ENCODE results near the gene EIF3M. TPM values are rescaled to one million over a fixed set of nuclear protein-coding genes. Genes with fewer than 3 reads are reported as not detected.
A peak's percentile ranks its signal among the peaks of the same experiment; 100 is the strongest.

EIF3M gene
- total and polyA plus RNA-seq, 2 of the 8 experiments (the other 6 are each of a cell fraction or from before 2014, with no cell fraction given): 302 to 444 TPM

DNA sequence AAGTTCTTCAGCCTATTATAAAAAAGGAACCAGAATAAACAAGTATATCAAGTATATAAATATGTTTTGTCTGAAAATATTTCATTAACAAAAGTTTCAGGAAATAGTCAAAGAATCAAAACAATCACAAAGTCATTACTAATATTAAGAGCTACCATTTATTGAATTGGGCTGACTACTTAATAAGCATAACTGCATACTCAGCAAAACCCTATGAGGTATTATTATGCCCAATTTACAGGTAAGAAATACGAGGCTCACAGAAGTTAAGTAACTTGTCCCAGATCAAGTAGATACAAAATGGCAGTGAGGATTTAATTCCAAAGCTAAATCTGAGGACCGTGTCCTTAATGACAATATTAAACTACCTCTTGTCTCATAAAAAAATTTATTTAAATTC, 52.2 kb downstream of the EIF3M start:
- Histone ChIP-seq H3K4ac (replicated peaks; ENCODE audit: insufficient read length, low read depth, low read length) (no peak overlapping the region), H4K5ac (ENCODE audit: insufficient read length, low read depth, low read length) (no peak overlapping the region), H3K27me3 (replicated peaks in 1 of 4; ENCODE audit: control insufficient read depth in 3 of 4, extremely low read depth in 1 of 4, insufficient read depth in 3 of 4, low read length in 3 of 4) (no peaks in the 10 kb centered on the region), H2BK12ac (ENCODE audit: low read depth, low read length) (no peak overlapping the region), H2BK5ac (ENCODE audit: low read depth, low read length) (no peak overlapping the region), H4K91ac (replicated peaks; ENCODE audit: insufficient read length, low read length) (no peak overlapping the region), H3K18ac (ENCODE audit: extremely low read depth, low read length) (no peak overlapping the region), H3K14ac (ENCODE audit: insufficient read length) (no peak overlapping the region), H3K56ac (replicated peaks; ENCODE audit: insufficient read length, low read depth, low read length) (no peak overlapping the region), H3K4me2 (ENCODE audit: insufficient read depth in 1 of 2, low read depth in 2 of 2, low read length in 2 of 2) (no peak overlapping the region), H2AFZ (ENCODE audit: low read length) (no peak overlapping the region), H3K79me1 (ENCODE audit: low read depth, low read length) (no peaks in the 10 kb centered on the region), H3K79me2 (ENCODE audit: control insufficient read depth in 1 of 2, insufficient read depth in 2 of 2, low read length in 2 of 2) (no peaks in the 10 kb centered on the region), H3K9ac (replicated peaks in 1 of 4; ENCODE audit: extremely low read depth in 1 of 4, low read depth in 3 of 4, low read length in 3 of 4) (no peak overlapping the region), H3K23ac (ENCODE audit: insufficient read length) (no peak overlapping the region), H2AK5ac (ENCODE audit: low read depth, low read length) (no peak overlapping the region), H3K23me2 (ENCODE audit: low read depth, low read length) (no peaks in the 10 kb centered on the region), H3K27ac (ENCODE audit: low read depth, low read length) (no peak overlapping the region), H4K20me1 (replicated peaks in 1 of 2; ENCODE audit: control insufficient read depth in 1 of 2, insufficient read depth in 2 of 2, low read length in 2 of 2) (peaks cover 0 to 1% of the 10 kb centered on the region in 2 experiments), H3K9me3 (ENCODE audit: insufficient read depth in 2 of 2, low read depth in 1 of 2, low read length in 1 of 2) (no peaks in the 10 kb centered on the region), H3K36me3 (ENCODE audit: control insufficient read depth in 2 of 4, insufficient read depth in 4 of 4, low read length in 3 of 4) (no peaks in the 10 kb centered on the region), H3K4me3 (ENCODE audit: extremely low read depth in 1 of 4, insufficient read depth in 2 of 4, low read depth in 3 of 4, low read length in 4 of 4) (no peak overlapping the region), H2BK15ac (ENCODE audit: low read length) (no peak overlapping the region), H2BK120ac (replicated peaks; ENCODE audit: low read depth, low read length) (no peak overlapping the region), H2BK20ac (ENCODE audit: low read length) (no peak overlapping the region), H3K4me1 (replicated peaks in 1 of 4; ENCODE audit: control insufficient read depth in 3 of 4, insufficient read depth in 4 of 4, low read length in 3 of 4) (no peaks in the 10 kb centered on the region), H4K8ac (ENCODE audit: extremely low read depth, insufficient read depth, low read length) (no peak overlapping the region)
- CTCF ChIA-PET (ENCODE audit: partially characterized antibody): no interaction called here
- WGBS, 2 experiments (ENCODE audit: extremely low coverage in 1 of 2, insufficient coverage in 1 of 2, insufficient read length in 1 of 2, insufficient replicate concordance in 2 of 2, low coverage in 1 of 2, low lambda C conversion rate in 2 of 2, missing lambda C conversion rate in 1 of 2): 82% methylated on average over 2 of the region's 2 CpGs; no CpG with 5 or more reads in 1 of the 2 experiments
- POLR2A ChIA-PET (ENCODE audit: partially characterized antibody): no interaction called here
- no peak for TF ChIP-seq RNF2 (IDR thresholded peaks at IDR 0.05; ENCODE audit: borderline replicate concordance, low read depth, low read length, missing control alignments, poor library complexity, severe bottlenecking)
- no peak for TF ChIP-seq SIRT6 (IDR thresholded peaks at IDR 0.05; ENCODE audit: low read length)
- peak; percentile 42; the same call in 1 of the 2 replicates for TF ChIP-seq MAFK (IDR thresholded peaks at IDR 0.05; ENCODE audit: low read depth, low read length)
- DNase-seq (ENCODE audit: low read depth in 1 of 2, low spot score in 2 of 2) (no peak), FAIRE-seq (no peak)

Measured in H1 (cell line).